Measurements from ENCODE around the gene VPS13A. TPM values are rescaled to one million over a fixed set of nuclear protein-coding genes. Genes with fewer than 3 reads are reported as not detected.

VPS13A gene
- 11.7 and 12.2 TPM in 2 replicates for total RNA-seq

DNA sequence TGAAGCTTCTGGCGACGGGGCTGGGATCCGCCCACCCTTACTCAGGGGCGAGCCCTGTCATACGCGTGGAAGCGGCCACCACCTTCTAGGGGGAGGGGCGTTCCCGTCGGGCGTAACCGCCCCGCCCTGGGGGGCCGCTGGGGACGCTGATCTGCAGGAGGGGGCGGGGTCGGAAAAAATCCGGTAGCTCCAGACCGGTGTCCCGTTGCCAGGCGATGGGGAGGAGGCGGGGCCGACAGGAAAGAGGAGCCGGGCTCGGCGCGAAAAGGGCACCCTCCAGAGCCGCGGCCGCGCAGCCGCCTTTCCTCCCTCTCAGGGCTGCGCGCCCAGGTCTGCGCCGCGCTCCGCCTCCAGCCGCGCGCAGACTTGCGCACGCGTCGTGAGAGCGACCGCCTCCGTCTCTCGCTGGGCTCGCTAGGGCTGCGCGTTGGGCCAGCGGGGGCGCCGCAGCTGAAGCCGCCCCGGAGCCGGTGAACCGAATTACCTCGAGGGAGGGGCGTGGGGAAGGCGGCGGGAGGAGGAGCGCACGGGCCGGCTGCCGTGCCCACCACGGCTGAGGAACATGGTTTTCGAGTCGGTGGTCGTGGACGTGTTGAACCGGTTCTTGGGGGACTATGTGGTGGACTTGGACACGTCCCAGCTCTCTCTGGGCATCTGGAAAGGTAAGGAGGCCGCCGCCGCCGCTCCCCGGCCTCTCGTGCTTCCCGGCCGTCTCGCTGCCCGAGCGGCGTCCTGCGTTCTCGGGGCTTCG is at the start of gene VPS13A:
TSS of gene VPS13A (plus strand) at position 392 of the 751 bp plus-strand sequence. CDS start at position 563, 171 bp downstream.

Other genes with a start within 250 kb of the VPS13A start
- not detected in 2 replicates for gene FOXB2, start 157.9 kb upstream of the VPS13A start, total RNA-seq

Data from mammary microvascular endothelial cell (primary cell).